Endothelial cell of umbilical vein (primary cell): ENCODE results near the gene PIEZO2.

Experiments used
- EZH2 ChIP-seq: IDR thresholded peaks from 2 replicates; pipeline ENCODE4 v1.6.1; 2012; ENCODE audit warnings: borderline replicate concordance, low read depth, mild to moderate bottlenecking, moderate library complexity, low read length, inconsistent platforms; ENCODE audit not compliant: severe bottlenecking
- FOS ChIP-seq: IDR thresholded peaks from 2 replicates; pipeline ENCODE4 v1.6.1; 2011; ENCODE audit warnings: mild to moderate bottlenecking, low read length, moderate library complexity, borderline replicate concordance; ENCODE audit not compliant: insufficient read depth
- JUN ChIP-seq: IDR thresholded peaks from 2 replicates; pipeline ENCODE4 v1.6.1; 2011; ENCODE audit warnings: borderline replicate concordance, low read depth; ENCODE audit not compliant: insufficient read length, insufficient read depth
- MYC ChIP-seq: IDR thresholded peaks from one replicate; pipeline ENCODE4 v1.6.1; 2011; ENCODE audit warnings: mild to moderate bottlenecking, low read depth, low read length
- POLR2A ChIP-seq: IDR thresholded peaks from 2 replicates; pipeline ENCODE4 v1.6.1; 2012; ENCODE audit warnings: low read depth, mild to moderate bottlenecking, control low read depth, low read length
- POLR2AphosphoS5 ChIP-seq: IDR thresholded peaks from 2 replicates; pipeline ENCODE4 v1.6.1; 2012; ENCODE audit warnings: low read depth, mild to moderate bottlenecking, control low read depth, low read length, moderate library complexity; ENCODE audit not compliant: insufficient read depth
- TF ChIP-seq, protein P1 (sequence below), 2 donors: IDR thresholded peaks; 1 replicate in 1 of 2; 2 replicates in 1 of 2; pipeline ENCODE4 v1.5.1; 2011; ENCODE audit warnings: low read length in 2 of 2, mild to moderate bottlenecking in 2 of 2, moderate library complexity in 2 of 2, control low read depth in 1 of 2, inconsistent platforms in 1 of 2, low read depth in 1 of 2; ENCODE audit not compliant: insufficient read depth in 1 of 2; ENCODE audit errors: extremely low read depth in 1 of 2
- TF ChIP-seq, protein P2 (sequence below): IDR thresholded peaks from 2 replicates; pipeline ENCODE4 v1.6.1; 2011; ENCODE audit not compliant: insufficient read depth, insufficient read length

DNA sequence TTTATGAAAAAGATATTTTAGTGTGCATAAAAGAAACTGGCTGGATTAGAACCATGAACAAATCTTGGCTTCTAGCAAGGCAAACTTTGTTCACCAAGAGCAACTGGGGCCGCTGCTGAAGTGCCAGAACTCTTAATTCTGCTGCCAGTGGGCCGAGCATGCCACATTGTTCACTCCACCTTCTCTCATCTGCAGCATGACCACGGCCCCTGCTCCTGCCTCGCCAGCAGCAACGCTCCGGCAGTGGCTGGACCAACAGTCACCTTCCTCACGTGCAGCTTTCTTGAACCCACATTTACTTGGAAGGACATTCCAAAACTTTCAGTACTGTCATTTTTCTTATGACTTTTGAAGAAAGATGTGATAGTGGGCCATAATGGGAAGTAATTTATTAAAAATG, 213.8 kb downstream of the PIEZO2 start:
- TF ChIP-seq POLR2AphosphoS5 = no peak
- TF ChIP-seq, protein P1, sequence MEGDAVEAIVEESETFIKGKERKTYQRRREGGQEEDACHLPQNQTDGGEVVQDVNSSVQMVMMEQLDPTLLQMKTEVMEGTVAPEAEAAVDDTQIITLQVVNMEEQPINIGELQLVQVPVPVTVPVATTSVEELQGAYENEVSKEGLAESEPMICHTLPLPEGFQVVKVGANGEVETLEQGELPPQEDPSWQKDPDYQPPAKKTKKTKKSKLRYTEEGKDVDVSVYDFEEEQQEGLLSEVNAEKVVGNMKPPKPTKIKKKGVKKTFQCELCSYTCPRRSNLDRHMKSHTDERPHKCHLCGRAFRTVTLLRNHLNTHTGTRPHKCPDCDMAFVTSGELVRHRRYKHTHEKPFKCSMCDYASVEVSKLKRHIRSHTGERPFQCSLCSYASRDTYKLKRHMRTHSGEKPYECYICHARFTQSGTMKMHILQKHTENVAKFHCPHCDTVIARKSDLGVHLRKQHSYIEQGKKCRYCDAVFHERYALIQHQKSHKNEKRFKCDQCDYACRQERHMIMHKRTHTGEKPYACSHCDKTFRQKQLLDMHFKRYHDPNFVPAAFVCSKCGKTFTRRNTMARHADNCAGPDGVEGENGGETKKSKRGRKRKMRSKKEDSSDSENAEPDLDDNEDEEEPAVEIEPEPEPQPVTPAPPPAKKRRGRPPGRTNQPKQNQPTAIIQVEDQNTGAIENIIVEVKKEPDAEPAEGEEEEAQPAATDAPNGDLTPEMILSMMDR (IDR thresholded peaks at IDR 0.05; ENCODE audit: extremely low read depth in 1 of 2, insufficient read depth in 1 of 2, low read depth in 1 of 2, low read length in 2 of 2) = no peak
- TF ChIP-seq POLR2A = no peak
- TF ChIP-seq JUN = no peak
- no peak for TF ChIP-seq MYC
- no peak for TF ChIP-seq EZH2
- TF ChIP-seq, protein P2, sequence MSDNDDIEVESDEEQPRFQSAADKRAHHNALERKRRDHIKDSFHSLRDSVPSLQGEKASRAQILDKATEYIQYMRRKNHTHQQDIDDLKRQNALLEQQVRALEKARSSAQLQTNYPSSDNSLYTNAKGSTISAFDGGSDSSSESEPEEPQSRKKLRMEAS = no peak
- TF ChIP-seq FOS = no peak
